ENCODE data around the gene BICC1.

DNA sequence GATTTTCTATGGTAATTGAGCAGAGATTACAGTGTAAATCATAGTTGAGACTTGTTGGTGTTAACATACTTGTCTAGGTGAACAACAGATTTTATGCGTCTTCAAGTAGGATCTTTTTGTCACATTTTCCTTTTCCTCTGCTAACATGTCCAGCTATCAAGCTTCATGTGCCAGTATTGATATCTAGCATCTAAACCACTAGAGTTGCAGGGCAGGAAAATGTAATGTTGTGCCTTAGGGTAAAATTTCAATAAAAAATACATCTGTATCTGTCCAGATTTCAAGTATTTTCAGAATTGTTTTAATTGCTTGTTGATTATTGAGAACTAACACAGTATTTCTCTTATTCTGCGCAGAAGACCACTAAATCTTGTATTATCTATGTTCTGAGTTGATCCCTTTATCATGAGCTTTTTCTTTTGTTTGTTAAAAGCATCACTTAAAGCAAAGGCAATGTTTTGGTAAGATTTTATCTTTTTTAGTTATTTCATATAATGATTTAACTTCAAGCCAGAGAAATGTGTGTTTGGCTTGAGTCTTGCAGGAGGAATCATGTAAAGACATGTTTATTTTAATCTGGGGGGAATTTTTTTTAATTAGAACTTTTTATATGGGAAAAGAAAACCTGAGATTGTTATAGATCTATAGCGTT is 16.5 kb downstream of the BICC1 start:
- TF ChIP-seq, protein P1, sequence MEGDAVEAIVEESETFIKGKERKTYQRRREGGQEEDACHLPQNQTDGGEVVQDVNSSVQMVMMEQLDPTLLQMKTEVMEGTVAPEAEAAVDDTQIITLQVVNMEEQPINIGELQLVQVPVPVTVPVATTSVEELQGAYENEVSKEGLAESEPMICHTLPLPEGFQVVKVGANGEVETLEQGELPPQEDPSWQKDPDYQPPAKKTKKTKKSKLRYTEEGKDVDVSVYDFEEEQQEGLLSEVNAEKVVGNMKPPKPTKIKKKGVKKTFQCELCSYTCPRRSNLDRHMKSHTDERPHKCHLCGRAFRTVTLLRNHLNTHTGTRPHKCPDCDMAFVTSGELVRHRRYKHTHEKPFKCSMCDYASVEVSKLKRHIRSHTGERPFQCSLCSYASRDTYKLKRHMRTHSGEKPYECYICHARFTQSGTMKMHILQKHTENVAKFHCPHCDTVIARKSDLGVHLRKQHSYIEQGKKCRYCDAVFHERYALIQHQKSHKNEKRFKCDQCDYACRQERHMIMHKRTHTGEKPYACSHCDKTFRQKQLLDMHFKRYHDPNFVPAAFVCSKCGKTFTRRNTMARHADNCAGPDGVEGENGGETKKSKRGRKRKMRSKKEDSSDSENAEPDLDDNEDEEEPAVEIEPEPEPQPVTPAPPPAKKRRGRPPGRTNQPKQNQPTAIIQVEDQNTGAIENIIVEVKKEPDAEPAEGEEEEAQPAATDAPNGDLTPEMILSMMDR (IDR thresholded peaks at IDR 0.05): no peak
- TF ChIP-seq EZH2 (IDR thresholded peaks at IDR 0.05; ENCODE audit: borderline replicate concordance, insufficient read depth, low read depth, low read length, poor library complexity, severe bottlenecking): no peak

Measured in B cell (primary cell).